Fibroblast of pulmonary artery (primary cell): Measurements from ENCODE around the gene RBMXL2.
A peak's percentile ranks its signal among the peaks of the same experiment; 100 is the strongest.

Source experiments
- DNase-seq: peaks from one replicate; pipeline ENCODE4 v3.0.0-alpha.2; 2010; ENCODE audit warnings: low read depth
- H3K4me3 ChIP-seq: replicated peaks from 2 replicates; pipeline ENCODE4 v1.5.1; 2011; ENCODE audit warnings: low read depth, mild to moderate bottlenecking, control low read depth, low read length, moderate library complexity
- CTCF ChIP-seq: IDR thresholded peaks from 2 replicates; pipeline ENCODE4 v1.5.1; 2011; ENCODE audit warnings: mild to moderate bottlenecking, control low read depth, low read length, inconsistent platforms; ENCODE audit errors: missing control alignments

The RBMXL2 gene

GRCh38 chr11:7088921-7089320, at the start of gene RBMXL2:
RBMXL2 (plus strand) TSS chr11:7088998; CDS start chr11:7089121, 123 bp downstream.
- no peak within 1 kb of the TSS for H3K4me3 ChIP-seq
- peak; percentile 2 for DNase-seq
- TF ChIP-seq CTCF: no peak

GRCh38 chr11:7046474-7047175, 42.2 kb upstream of the RBMXL2 start:
- TF ChIP-seq CTCF: no peak
- peak; percentile 63 for DNase-seq

GRCh38 chr11:7050191-7050590, 38.6 kb upstream of the RBMXL2 start:
- no peak overlapping the region for H3K4me3 ChIP-seq
- no peak for DNase-seq
- TF ChIP-seq CTCF: no peak

More at GRCh38 chr11:7046474-7047175, 42.2 kb upstream of the RBMXL2 start:
- H3K4me3 ChIP-seq: no peak overlapping the region

GRCh38 chr11:7056828-7057513, 31.8 kb upstream of the RBMXL2 start:
- H3K4me3 ChIP-seq: no peak overlapping the region
- DNase-seq: peak; percentile 44
- TF ChIP-seq CTCF: no peak

- no peak for TF ChIP-seq CTCF
- no peak overlapping the region for H3K4me3 ChIP-seq
- peak; percentile 11 for DNase-seq
Observed at GRCh38 chr11:7057641-7058040, 31.2 kb upstream of the RBMXL2 start.

GRCh38 chr11:7060868-7061267, 27.9 kb upstream of the RBMXL2 start:
- peak; percentile 52 for DNase-seq
- TF ChIP-seq CTCF: no peak
- H3K4me3 ChIP-seq: no peak overlapping the region
